ENCODE results near the gene KRTAP5-1. TPM values are rescaled to one million over a fixed set of nuclear protein-coding genes. Genes with fewer than 3 reads are reported as not detected.
A peak's percentile ranks its signal among the peaks of the same experiment; 100 is the strongest.

The KRTAP5-1 gene
- polyA plus RNA-seq, 1 of the 3 experiments (the other 2 are of a cell fraction): not detected

DNA sequence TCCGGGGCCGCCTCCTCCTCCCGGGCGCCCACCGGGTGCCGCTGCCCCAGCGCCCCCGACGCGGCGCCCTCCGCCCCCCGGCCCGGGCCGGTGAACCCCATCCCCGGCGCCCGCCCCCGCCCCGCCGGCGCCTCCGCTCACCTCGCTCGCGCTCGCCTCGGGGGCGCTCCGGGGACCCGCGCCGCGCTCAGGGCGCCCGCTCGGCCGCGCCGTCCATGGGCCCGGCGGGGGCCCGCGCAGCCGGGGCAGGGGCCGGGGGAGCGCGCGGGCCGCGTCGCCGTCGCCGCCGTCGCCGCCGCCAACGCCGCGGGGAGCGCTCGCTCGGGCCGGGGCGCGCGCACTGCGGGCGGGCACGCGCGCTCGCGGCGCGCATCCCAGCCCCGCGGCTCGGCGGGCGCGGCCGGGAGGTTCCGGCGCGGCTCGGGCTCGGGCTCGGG, 13.3 kb downstream of the KRTAP5-1 start (continued):
- TF ChIP-seq, protein P1, sequence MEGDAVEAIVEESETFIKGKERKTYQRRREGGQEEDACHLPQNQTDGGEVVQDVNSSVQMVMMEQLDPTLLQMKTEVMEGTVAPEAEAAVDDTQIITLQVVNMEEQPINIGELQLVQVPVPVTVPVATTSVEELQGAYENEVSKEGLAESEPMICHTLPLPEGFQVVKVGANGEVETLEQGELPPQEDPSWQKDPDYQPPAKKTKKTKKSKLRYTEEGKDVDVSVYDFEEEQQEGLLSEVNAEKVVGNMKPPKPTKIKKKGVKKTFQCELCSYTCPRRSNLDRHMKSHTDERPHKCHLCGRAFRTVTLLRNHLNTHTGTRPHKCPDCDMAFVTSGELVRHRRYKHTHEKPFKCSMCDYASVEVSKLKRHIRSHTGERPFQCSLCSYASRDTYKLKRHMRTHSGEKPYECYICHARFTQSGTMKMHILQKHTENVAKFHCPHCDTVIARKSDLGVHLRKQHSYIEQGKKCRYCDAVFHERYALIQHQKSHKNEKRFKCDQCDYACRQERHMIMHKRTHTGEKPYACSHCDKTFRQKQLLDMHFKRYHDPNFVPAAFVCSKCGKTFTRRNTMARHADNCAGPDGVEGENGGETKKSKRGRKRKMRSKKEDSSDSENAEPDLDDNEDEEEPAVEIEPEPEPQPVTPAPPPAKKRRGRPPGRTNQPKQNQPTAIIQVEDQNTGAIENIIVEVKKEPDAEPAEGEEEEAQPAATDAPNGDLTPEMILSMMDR (IDR thresholded peaks at IDR 0.05): no peak
- TF ChIP-seq, protein P2, sequence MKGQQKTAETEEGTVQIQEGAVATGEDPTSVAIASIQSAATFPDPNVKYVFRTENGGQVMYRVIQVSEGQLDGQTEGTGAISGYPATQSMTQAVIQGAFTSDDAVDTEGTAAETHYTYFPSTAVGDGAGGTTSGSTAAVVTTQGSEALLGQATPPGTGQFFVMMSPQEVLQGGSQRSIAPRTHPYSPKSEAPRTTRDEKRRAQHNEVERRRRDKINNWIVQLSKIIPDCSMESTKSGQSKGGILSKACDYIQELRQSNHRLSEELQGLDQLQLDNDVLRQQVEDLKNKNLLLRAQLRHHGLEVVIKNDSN (IDR thresholded peaks at IDR 0.05; ENCODE audit: borderline replicate concordance, low read depth): no peak
- TF ChIP-seq TEAD4 (IDR thresholded peaks at IDR 0.05; ENCODE audit: borderline replicate concordance, insufficient read depth) (no peak), NFIC (IDR thresholded peaks at IDR 0.05; ENCODE audit: borderline replicate concordance) (no peak), SIN3A (IDR thresholded peaks at IDR 0.05; ENCODE audit: borderline replicate concordance, low read depth, low read length) (no peak)
- TF ChIP-seq, protein P3, sequence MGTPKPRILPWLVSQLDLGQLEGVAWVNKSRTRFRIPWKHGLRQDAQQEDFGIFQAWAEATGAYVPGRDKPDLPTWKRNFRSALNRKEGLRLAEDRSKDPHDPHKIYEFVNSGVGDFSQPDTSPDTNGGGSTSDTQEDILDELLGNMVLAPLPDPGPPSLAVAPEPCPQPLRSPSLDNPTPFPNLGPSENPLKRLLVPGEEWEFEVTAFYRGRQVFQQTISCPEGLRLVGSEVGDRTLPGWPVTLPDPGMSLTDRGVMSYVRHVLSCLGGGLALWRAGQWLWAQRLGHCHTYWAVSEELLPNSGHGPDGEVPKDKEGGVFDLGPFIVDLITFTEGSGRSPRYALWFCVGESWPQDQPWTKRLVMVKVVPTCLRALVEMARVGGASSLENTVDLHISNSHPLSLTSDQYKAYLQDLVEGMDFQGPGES (IDR thresholded peaks at IDR 0.05; ENCODE audit: low read depth, low read length): no peak

DNA sequence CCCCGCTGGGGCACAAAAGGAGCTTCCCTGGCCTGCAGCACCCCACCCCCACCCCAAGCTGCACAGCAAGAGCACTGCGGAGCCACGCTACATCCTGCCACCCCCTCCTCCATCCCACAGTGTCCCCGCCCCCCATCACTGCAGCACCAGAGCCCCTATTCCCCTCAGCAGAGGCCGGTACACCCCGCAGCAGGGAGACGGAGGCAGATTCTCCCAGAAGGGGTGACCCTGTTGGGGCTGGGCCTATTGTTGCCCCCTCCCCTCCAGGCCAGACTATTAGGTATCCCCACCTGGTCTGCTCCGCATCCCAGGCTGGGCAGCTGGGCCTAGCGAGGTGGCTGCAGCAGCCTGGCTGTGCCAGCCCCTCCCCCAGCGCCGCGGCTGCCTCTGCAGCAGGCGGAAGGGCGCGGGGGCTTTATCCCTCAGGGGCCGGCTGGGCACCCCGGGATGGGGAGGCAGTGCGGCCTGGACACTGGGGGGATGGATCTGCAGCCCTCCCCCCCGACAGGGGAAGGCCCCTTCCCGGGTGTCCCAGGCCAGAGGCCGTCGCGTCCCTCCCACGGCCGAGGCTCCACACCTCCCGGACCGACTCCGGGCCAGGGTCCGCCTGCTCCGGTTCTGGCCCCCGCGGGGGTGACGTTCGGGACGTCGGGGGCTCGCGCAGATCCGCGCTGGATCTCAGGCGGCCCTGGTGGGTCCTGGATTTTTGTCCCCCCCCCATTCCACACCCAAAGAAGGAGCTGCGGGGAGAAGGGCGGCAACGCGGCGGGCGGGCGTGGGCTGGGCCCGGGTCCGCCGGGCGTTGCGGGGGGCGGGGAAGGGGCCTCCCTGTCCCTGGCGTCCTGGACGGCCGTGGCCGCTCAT, 14.0 kb downstream of the KRTAP5-1 start:
- ChIA-PET CTCF (interaction anchor here (1.2 to 18.1 kb wide), 2 partner anchors 26 to 82 kb away, joined by 4 to 398 read pairs; no protein-coding TSS in a partner anchor), POLR2A (no interaction called here)
- Histone ChIP-seq H3K36me3 (replicated peaks in 1 of 2; ENCODE audit: control insufficient read depth in 1 of 2, insufficient read depth in 2 of 2, low read length in 1 of 2) (no peaks in the 10 kb centered on the region), H3K79me2 (ENCODE audit: insufficient read depth) (no peaks in the 10 kb centered on the region), H3K4me2 (peak overlapping the region; percentile 90), H3K27ac (ENCODE audit: low read depth in 2 of 2, low read length in 1 of 2) (peak overlapping the region in 1 of 2 experiments; percentile 81; a peak in 2 of 4 replicates), H3K27me3 (ENCODE audit: insufficient read depth) (peaks cover 4% of the 10 kb centered on the region; the same call in 1 of the 2 replicates), H3K4me1 (ENCODE audit: control insufficient read depth in 1 of 2, insufficient read depth in 2 of 2, low read depth in 1 of 2, low read length in 1 of 2) (peaks cover 0 to 35% of the 10 kb centered on the region in 2 experiments; a peak in 1 of 4 replicates), H3F3A (replicated peaks; ENCODE audit: insufficient read depth) (no peaks in the 10 kb centered on the region), H3K9me3 (no peaks in the 10 kb centered on the region), H3K9me2 (no peaks in the 10 kb centered on the region), H2AFZ (ENCODE audit: low read depth) (no peak overlapping the region), H3K4me3 (ENCODE audit: low read depth in 2 of 2, low read length in 1 of 2) (peak overlapping the region; percentile 57 to 64), H4K20me1 (ENCODE audit: insufficient read depth) (peaks cover 21% of the 10 kb centered on the region), H3K9ac (peak overlapping the region; percentile 60)
- 33% methylated on average over 7 of the region's 58 CpGs for WGBS (ENCODE audit: low lambda C conversion rate)
- DNase-seq: peak; percentile 82
- TF ChIP-seq GATA2 (CRISPR knock-in tag; IDR thresholded peaks at IDR 0.05): no peak
- TF ChIP-seq CHD2 (IDR thresholded peaks at IDR 0.05; ENCODE audit: low read length, partially characterized antibody): peak; percentile 44
- TF ChIP-seq FOXJ3 (CRISPR knock-in tag; IDR thresholded peaks at IDR 0.05): 0 out of 2 replicates have a peak, but pooled peaks have one; percentile 14

Data from SK-N-SH (cell line).